Peyer's patch (tissue), 4 donors: ENCODE measurements around the gene APOL4. TPM values are rescaled to one million over a fixed set of nuclear protein-coding genes. Genes with fewer than 3 reads are reported as not detected.

Experiments
- DNase-seq, 3 donors: peaks; one replicate each; pipeline ENCODE4 v3.0.0-alpha.2; 2017 to 2019
- H3K27ac ChIP-seq, 4 donors: fragments of 200-600 bp; sonication (generic); one replicate each; pipeline ENCODE4 v1.5.1; 2016 to 2019
- H3K27me3 ChIP-seq, 2 donors: fragments of 200-600 bp; sonication (generic); one replicate each; pipeline ENCODE4 v1.5.1; 2019
- H3K36me3 ChIP-seq, 3 donors: fragments of 200-600 bp; sonication (generic); one replicate each; pipeline ENCODE4 v1.5.1; 2016 to 2019
- H3K4me1 ChIP-seq, 4 donors: fragments of 200-600 bp; sonication (generic); one replicate each; pipeline ENCODE4 v1.5.1; 2016 to 2019
- H3K4me3 ChIP-seq, 4 donors: fragments of 200-600 bp; sonication (generic); 1 replicate in 3 of 4; 2 replicates in 1 of 4; pipeline ENCODE4 v1.5.1; 2016 to 2019; ENCODE audit warnings: mild to moderate bottlenecking in 1 of 4
- H3K9me3 ChIP-seq, 4 donors: fragments of 200-600 bp; sonication (generic); one replicate each; pipeline ENCODE4 v1.5.1; 2016 to 2019; ENCODE audit warnings: mild to moderate bottlenecking in 1 of 4
- CTCF ChIP-seq, 6 experiments: fragments of 450-650 bp in 4 of 6; fragments of 200-600 bp in 2 of 6; sonication (generic) in 1 of 6; IDR thresholded peaks; one replicate each; pipeline ENCODE4 v1.5.1; 2017 to 2019; ENCODE audit warnings: antibody characterized with exemption in 6 of 6, mild to moderate bottlenecking in 3 of 6, moderate library complexity in 1 of 6
- POLR2A ChIP-seq, 2 donors: fragments of 450-650 bp; IDR thresholded peaks; one replicate each; pipeline ENCODE4 v1.5.1; 2017; ENCODE audit warnings: antibody characterized with exemption in 2 of 2, mild to moderate bottlenecking in 2 of 2, moderate library complexity in 2 of 2
- total RNA-seq, 4 donors: library from RNA; depleted of rRNA; stranded (reverse); fragments of >200 nt; gene quantifications; one replicate each; pipeline ENCODE4 v1.1.0, GENCODE V29; 2016

APOL4 gene
- total RNA-seq, 4 donors from 2014 or later: 0.35 to 3.3 (median 2.5) TPM; not detected in 1

- no peak overlapping the region for H3K27ac ChIP-seq
- DNase-seq: no peak
- TF ChIP-seq CTCF (IDR thresholded peaks at IDR 0.05) (no peak), POLR2A (IDR thresholded peaks at IDR 0.05) (no peak)
- no peaks in the 10 kb centered on the region for H3K4me1 ChIP-seq
- H3K4me3 ChIP-seq: no peak overlapping the region
- H3K27me3 ChIP-seq: no peaks in the 10 kb centered on the region
- H3K36me3 ChIP-seq: no peaks in the 10 kb centered on the region
- H3K9me3 ChIP-seq: no peaks in the 10 kb centered on the region
These were observed 15.6 kb downstream of the APOL4 start for GRCh38 chr22:36185828-36186624.

- H3K4me1 ChIP-seq: no peaks in the 10 kb centered on the region
- no peaks in the 10 kb centered on the region for H3K9me3 ChIP-seq
- no peak for DNase-seq
- TF ChIP-seq POLR2A (IDR thresholded peaks at IDR 0.05): no peak
- TF ChIP-seq CTCF (IDR thresholded peaks at IDR 0.05): no peak
- no peak overlapping the region for H3K27ac ChIP-seq
- no peaks in the 10 kb centered on the region for H3K27me3 ChIP-seq
- H3K4me3 ChIP-seq: no peak overlapping the region
- H3K36me3 ChIP-seq: no peaks in the 10 kb centered on the region
These were observed 17.1 kb downstream of the APOL4 start for GRCh38 chr22:36184433-36185025.

GRCh38 chr22:36183446-36183845 lies 18.2 kb downstream of the APOL4 start:
- no peak for DNase-seq
- no peak overlapping the region for H3K4me3 ChIP-seq
- TF ChIP-seq CTCF (IDR thresholded peaks at IDR 0.05): no peak
- no peak for TF ChIP-seq POLR2A (IDR thresholded peaks at IDR 0.05)
- no peaks in the 10 kb centered on the region for H3K27me3 ChIP-seq
- H3K36me3 ChIP-seq: no peaks in the 10 kb centered on the region
- H3K4me1 ChIP-seq: no peaks in the 10 kb centered on the region
- no peak overlapping the region for H3K27ac ChIP-seq
- no peaks in the 10 kb centered on the region for H3K9me3 ChIP-seq

- no peaks in the 10 kb centered on the region for H3K36me3 ChIP-seq
- DNase-seq: no peak
- no peaks in the 10 kb centered on the region for H3K27me3 ChIP-seq
- no peaks in the 10 kb centered on the region for H3K4me1 ChIP-seq
- no peaks in the 10 kb centered on the region for H3K9me3 ChIP-seq
- H3K4me3 ChIP-seq: no peak overlapping the region
- no peak for TF ChIP-seq POLR2A (IDR thresholded peaks at IDR 0.05)
- no peak for TF ChIP-seq CTCF (IDR thresholded peaks at IDR 0.05)
- no peak overlapping the region for H3K27ac ChIP-seq
These were observed 18.8 kb downstream of the APOL4 start for GRCh38 chr22:36182857-36183256.

- no peak overlapping the region for H3K27ac ChIP-seq
- TF ChIP-seq CTCF (IDR thresholded peaks at IDR 0.05): no peak
- TF ChIP-seq POLR2A (IDR thresholded peaks at IDR 0.05): no peak
- H3K9me3 ChIP-seq: no peaks in the 10 kb centered on the region
- H3K4me1 ChIP-seq: no peaks in the 10 kb centered on the region
- H3K27me3 ChIP-seq: no peaks in the 10 kb centered on the region
- H3K36me3 ChIP-seq: no peaks in the 10 kb centered on the region
- DNase-seq: no peak
- no peak overlapping the region for H3K4me3 ChIP-seq
These were observed 19.6 kb downstream of the APOL4 start for GRCh38 chr22:36182056-36182455.
